GM21381 (cell line): ENCODE results near the gene TRIM44.

Experiments used
- ATAC-seq: cut with Tn5 transposase; IDR thresholded peaks from one replicate; pipeline ENCODE4 v1.9.1; 2021; ENCODE audit warnings: mild to moderate bottlenecking, moderate library complexity; ENCODE audit not compliant: unreplicated experiment

The TRIM44 gene

DNA sequence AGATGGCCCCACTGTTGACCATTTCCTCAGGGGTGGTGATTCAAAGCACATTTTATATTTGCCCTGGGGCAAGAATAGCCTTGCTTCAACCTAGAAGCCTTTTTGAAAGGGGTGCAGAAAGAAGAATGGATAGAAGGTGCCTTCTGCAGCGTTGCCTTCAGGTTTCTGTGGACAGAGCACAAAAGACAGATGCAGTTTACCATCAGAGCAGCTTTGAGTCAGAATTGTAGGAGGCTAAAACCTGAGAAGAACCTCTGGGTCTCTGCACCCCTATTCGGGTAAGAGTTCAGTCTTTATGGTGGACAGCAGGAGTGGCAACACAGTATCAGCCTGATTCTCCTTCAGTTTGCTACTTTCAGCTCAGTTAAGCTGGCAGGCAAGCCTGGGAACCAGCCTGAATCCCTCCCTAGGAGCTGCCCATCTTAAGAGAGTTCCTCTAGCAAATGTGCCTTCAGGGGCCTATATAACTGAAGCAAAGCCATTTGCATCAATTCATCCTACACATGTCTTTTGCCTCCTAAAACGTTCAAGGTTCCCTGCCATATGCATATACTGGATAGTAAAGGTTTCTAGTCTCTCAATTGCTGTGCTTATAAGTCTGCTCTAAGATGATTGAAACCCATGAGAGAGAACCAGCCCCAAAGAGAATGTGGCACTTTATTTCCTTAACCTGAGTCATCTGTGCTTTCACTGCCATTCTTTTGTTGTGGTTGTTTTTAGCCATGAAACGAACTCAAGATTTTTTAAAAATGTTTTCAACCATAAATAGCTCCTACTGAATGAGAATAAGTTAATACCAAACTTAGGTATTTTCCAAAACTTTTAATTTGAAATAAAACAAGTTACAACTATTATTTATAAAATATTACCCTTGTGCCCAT, 123.0 kb downstream of the TRIM44 start:
- ATAC-seq: peak; percentile 67

- no peak for ATAC-seq
These were observed 123.6 kb downstream of the TRIM44 start for GRCh38 chr11:35786188-35786587.

GRCh38 chr11:35787013-35787504, 124.5 kb downstream of the TRIM44 start:
- ATAC-seq: no peak

- no peak for ATAC-seq
These were observed 125.1 kb downstream of the TRIM44 start for GRCh38 chr11:35787626-35788025.

DNA sequence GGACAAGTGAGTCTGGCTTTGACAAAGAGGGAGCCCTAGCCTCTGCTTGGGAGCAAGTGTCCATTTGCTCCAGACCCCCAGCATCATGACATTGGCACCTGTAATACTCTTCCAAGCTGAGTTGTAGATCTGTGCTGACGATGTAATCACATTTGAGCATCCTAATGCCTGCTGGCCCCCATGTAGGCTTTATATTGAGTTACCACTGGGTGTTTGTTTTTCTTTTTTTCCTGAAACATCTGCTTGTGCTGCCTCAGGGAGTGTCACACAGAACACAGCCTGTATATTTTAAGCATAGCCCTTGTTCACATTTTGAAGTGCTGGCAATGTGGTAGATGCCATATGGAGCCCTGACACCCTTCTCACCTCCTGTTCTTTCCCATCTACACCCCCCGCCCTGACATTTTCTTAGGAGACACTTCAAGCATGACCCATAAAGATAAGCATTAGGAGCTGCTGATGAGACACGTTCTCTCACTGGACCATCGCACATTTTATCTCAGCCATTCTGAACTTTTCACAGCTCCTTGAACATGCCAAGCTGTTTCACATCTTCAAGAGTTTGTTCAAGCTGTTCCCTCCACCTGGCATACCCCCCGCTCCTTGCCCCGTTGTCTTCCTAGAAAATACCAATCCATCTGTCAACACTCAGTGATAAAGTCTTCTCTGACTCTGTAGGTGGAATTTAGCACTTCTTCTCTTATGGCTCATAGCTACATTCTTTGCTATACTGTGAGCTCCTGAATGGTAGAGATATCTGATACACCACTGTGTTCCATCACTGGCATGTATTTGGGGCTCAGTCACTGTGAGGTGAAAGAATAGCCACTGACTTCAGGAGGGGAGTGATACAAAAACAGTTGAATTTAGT, 128.7 kb downstream of the TRIM44 start:
- no peak for ATAC-seq

GRCh38 chr11:35792148-35792845, 129.7 kb downstream of the TRIM44 start:
- ATAC-seq: no peak

DNA sequence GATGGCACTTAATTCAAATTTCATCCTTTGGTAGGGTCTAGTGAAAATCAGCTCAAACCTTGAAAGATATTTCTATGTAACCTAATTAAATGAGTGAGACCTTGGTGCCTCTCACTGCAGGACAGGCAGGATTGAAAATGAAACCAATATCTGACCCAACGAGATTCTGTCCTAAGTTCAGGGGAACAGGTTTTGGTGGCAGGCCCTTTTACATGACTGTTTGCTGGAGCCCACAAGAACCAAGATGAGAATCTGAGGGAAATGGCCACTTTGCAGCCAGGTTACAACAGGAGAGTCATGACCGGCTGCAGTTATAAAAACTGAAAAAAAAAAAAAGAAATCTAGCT, 130.2 kb downstream of the TRIM44 start:
- no peak for ATAC-seq

DNA sequence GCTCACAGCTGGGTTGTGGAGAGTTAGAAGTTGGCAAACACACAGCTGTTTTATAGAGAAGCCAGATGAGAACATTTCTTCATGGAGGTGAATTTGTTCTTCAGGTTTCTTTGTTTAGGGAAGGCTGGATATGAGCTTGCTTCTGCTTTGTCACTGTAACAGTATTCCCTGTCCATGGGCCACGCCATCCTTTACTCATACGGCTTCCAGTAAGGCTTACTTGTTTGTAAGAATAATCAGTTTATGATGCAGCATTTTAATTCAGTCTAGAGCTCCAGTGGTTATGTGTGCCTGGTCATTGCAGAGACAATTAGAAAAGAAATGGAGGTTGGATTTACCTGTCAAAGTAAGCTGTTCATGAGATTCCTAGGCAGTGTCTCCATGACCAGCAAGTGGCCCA, 131.8 kb downstream of the TRIM44 start:
- ATAC-seq: no peak

DNA sequence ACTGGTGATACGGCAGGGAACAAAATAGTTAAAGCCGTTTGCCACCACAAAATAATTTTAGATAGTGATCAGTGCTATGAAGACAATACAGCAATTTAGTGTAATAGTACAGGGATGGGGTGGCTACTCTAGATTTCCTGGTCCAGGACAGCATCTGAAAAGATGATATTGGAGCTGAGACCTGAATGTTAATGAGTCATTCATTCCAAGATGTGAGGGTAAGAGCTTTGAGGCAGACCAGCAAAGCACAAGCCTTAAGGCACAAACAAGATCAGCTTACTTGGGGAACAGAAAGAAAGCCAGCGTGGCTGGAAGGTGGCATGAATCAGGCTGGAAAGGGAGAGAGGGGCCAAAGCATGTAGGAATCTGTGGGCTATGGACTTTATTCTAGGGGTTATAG, 132.3 kb downstream of the TRIM44 start:
- ATAC-seq: no peak

DNA sequence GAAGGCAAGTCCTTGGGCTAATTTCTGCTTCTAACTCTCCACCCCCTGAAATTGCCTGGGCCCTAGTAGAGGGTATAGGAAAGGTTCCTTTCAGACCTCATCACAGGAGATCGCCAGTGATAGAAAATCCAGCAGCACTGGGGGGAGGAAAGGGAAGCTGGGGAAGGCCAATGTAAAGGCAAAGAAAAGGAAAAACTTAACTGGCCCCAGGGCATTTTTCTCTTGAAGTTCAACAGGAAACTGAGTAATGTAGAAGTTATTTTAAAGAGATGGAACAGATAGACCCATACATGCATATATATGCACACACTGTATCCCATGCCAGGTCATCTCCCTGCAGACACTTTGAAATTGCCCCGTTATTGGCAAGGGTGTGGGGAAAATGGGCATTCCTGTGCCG, 134.0 kb downstream of the TRIM44 start:
- no peak for ATAC-seq

- ATAC-seq: no peak
These were observed 135.8 kb downstream of the TRIM44 start for GRCh38 chr11:35798423-35798822.

- no peak for ATAC-seq
These were observed 136.4 kb downstream of the TRIM44 start for GRCh38 chr11:35798983-35799382.

GRCh38 chr11:35799655-35800054, 137.1 kb downstream of the TRIM44 start:
- ATAC-seq: no peak

DNA sequence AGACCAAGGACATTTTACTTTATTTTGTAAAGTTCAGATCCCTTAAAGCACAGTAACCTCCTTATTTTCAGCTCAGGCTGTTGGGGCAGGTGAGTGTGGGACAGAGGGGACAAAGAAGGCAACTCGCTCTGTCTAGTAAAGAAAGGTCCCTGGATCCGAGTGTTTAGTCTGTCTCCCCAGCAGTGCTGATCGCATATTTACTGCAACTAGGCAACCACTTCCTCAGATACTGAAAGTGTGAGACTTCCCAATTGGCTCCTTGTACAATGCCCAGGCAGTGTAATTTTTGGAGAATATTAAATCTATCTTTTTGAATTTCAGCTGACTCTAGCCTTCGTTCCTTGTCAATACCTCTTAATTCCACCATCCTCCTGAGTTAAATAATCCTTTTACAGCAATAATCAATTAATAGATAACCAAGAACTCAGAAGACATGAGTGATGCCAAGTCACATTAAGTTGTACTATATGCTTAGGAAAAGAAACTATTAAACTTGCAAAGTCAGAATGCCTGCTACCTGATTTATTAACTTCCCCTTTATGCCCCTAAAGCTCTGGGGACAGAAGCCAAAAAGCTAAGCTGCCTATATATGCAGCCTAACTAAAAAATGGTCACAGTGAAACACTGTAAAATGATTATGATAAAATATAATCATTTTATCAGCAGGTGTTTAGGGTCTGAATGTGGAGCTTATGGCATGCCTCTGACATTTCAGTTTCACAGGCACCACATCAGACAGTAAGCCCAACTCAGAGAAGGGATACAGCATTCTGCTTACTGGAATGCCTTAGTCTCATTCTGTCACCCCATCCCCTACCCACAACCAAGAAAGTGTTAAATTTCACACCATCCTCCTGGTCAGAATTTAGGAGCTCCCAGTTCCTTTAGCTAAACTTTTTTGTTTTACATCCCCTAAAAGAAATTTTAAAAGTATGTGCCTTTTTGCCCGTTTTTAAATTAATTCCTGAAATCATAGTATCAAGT, 138.7 kb downstream of the TRIM44 start:
- ATAC-seq: peak; percentile 60

- ATAC-seq: no peak
These were observed 139.6 kb downstream of the TRIM44 start for GRCh38 chr11:35802221-35802620.

DNA sequence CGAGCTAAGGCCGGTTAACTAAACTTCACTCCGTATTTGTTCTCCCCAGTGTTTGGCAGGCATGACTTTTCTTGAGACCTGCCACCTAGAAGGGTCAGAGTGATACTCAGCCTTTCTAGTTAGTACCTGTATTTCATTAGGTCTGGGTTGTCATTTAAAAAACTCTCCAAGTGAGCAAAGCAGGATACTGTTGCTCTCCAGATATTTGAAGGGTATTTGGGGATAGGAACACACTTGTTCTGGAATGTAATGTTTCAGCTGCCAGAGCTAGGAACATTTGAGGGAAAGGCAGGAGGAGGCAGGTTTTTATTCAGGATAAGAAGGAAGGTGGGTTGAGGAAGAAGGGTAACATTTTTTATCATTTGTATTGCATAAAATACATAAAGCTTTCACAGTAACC, 140.1 kb downstream of the TRIM44 start:
- ATAC-seq: no peak

DNA sequence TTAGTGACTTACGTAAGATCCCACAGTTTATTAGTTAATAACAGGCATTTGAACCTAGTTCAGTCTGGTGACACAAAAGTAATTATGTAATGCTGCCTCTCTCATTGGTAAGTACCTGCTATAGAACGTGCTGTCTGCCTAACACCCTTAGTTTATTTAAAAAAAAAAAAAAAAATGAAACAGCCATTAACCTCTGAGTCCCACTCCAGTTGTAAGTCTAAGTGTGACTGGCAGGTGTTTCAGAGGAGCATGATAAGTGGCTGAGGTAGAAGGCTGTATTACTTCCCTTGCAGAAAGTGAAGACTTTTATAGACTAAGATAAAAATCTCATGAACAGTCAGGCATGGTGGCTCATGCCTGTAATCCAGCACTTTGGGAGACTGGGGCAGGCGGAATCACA, 140.5 kb downstream of the TRIM44 start:
- no peak for ATAC-seq

- ATAC-seq: no peak
These were observed 142.0 kb downstream of the TRIM44 start for GRCh38 chr11:35804451-35805040.

- ATAC-seq: no peak
These were observed 147.0 kb downstream of the TRIM44 start for GRCh38 chr11:35809561-35809960.
